HEK293 (cell line): Measurements from ENCODE around the gene GNPNAT1.

ENCODE experiments used
- IKZF3 ChIP-seq: fragments of 450-650 bp; IDR thresholded peaks from 2 replicates; pipeline ENCODE4 v1.5.0; 2018; ENCODE audit warnings: missing biosample characterization, mild to moderate bottlenecking, missing genetic modification characterization, moderate library complexity
- YY1 ChIP-seq: fragments of 450-650 bp; formaldehyde crosslinking; IDR thresholded peaks from 2 replicates; pipeline ENCODE4 v1.5.1; 2018; ENCODE audit warnings: missing biosample characterization, missing genetic modification characterization
- ZBTB1 ChIP-seq: fragments of 450-650 bp; formaldehyde crosslinking; IDR thresholded peaks from 2 replicates; pipeline ENCODE4 v1.5.1; 2016; ENCODE audit warnings: missing biosample characterization, missing genetic modification characterization
- ZBTB20 ChIP-seq: fragments of 450-650 bp; formaldehyde crosslinking; IDR thresholded peaks from 2 replicates; pipeline ENCODE4 v1.5.1; 2016; ENCODE audit warnings: missing biosample characterization, missing genetic modification characterization
- ZNF561 ChIP-seq: fragments of 450-650 bp; IDR thresholded peaks from 2 replicates; pipeline ENCODE4 v1.5.1; 2018; ENCODE audit warnings: missing biosample characterization, missing genetic modification characterization, borderline replicate concordance
- ZNF623 ChIP-seq: fragments of 450-650 bp; formaldehyde crosslinking; IDR thresholded peaks from 2 replicates; pipeline ENCODE4 v1.5.1; 2016; ENCODE audit warnings: missing biosample characterization, missing genetic modification characterization
- ZNF777 ChIP-seq: fragments of 450-650 bp; formaldehyde crosslinking; IDR thresholded peaks from 2 replicates; pipeline ENCODE4 v1.5.1; 2017; ENCODE audit warnings: missing biosample characterization, missing genetic modification characterization, borderline replicate concordance
- TF ChIP-seq, protein P1 (sequence below): fragments of 450-650 bp; formaldehyde crosslinking; IDR thresholded peaks from 2 replicates; pipeline ENCODE4 v1.5.1; 2016; ENCODE audit warnings: missing biosample characterization, missing genetic modification characterization
- TF ChIP-seq, protein P2 (sequence below): fragments of 450-650 bp; formaldehyde crosslinking; IDR thresholded peaks from 2 replicates; pipeline ENCODE4 v1.5.1; 2016; ENCODE audit warnings: missing biosample characterization, missing genetic modification characterization
- TF ChIP-seq, protein P3 (sequence below): fragments of 450-650 bp; formaldehyde crosslinking; IDR thresholded peaks from 2 replicates; pipeline ENCODE4 v1.5.1; 2017; ENCODE audit warnings: missing biosample characterization, mild to moderate bottlenecking, missing genetic modification characterization, moderate library complexity

DNA sequence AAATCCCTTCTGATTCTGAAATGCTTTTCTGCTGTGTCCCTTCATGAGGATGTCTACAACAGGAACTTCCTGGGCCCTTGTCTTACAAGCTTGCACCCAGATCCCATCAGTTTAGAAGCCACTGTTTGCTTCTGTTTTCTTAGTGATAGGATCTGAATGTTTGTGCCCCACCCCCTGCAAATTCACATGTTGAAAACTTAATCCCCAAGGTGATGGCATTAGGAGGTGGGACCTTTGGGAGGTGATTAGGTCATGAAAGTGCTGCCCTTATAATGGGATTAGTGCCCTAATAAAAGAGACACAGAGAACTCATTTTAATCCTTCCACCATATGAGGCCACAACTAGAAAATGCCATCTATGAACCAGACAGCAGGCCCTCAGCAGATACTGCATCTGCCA, 36.0 kb upstream of the GNPNAT1 start:
- TF ChIP-seq IKZF3 (tag by site-specific recombination) (no peak), ZNF623 (tag by site-specific recombination) (no peak), ZBTB1 (no peak), YY1 (tag by site-specific recombination) (no peak), ZBTB20 (no peak), ZNF777 (tag by site-specific recombination) (no peak), ZNF561 (tag by site-specific recombination) (no peak)
- TF ChIP-seq, protein P1, sequence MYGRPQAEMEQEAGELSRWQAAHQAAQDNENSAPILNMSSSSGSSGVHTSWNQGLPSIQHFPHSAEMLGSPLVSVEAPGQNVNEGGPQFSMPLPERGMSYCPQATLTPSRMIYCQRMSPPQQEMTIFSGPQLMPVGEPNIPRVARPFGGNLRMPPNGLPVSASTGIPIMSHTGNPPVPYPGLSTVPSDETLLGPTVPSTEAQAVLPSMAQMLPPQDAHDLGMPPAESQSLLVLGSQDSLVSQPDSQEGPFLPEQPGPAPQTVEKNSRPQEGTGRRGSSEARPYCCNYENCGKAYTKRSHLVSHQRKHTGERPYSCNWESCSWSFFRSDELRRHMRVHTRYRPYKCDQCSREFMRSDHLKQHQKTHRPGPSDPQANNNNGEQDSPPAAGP (tag by site-specific recombination) = no peak
- TF ChIP-seq, protein P2, sequence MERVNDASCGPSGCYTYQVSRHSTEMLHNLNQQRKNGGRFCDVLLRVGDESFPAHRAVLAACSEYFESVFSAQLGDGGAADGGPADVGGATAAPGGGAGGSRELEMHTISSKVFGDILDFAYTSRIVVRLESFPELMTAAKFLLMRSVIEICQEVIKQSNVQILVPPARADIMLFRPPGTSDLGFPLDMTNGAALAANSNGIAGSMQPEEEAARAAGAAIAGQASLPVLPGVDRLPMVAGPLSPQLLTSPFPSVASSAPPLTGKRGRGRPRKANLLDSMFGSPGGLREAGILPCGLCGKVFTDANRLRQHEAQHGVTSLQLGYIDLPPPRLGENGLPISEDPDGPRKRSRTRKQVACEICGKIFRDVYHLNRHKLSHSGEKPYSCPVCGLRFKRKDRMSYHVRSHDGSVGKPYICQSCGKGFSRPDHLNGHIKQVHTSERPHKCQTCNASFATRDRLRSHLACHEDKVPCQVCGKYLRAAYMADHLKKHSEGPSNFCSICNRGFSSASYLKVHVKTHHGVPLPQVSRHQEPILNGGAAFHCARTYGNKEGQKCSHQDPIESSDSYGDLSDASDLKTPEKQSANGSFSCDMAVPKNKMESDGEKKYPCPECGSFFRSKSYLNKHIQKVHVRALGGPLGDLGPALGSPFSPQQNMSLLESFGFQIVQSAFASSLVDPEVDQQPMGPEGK (tag by site-specific recombination) = no peak
- TF ChIP-seq, protein P3, sequence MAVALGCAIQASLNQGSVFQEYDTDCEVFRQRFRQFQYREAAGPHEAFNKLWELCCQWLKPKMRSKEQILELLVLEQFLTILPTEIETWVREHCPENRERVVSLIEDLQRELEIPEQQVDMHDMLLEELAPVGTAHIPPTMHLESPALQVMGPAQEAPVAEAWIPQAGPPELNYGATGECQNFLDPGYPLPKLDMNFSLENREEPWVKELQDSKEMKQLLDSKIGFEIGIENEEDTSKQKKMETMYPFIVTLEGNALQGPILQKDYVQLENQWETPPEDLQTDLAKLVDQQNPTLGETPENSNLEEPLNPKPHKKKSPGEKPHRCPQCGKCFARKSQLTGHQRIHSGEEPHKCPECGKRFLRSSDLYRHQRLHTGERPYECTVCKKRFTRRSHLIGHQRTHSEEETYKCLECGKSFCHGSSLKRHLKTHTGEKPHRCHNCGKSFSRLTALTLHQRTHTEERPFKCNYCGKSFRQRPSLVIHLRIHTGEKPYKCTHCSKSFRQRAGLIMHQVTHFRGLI (tag by site-specific recombination) = no peak
